ENCODE results near the gene CHRNA5. TPM values are rescaled to one million over a fixed set of nuclear protein-coding genes. Genes with fewer than 3 reads are reported as not detected.
A peak's percentile ranks its signal among the peaks of the same experiment; 100 is the strongest.
"Not testable (repeated sequence)": the region's sequence is repeated elsewhere in the genome, so short reads cannot be mapped to it uniquely, and the experiment has no call there.

CHRNA5 gene
- total and polyA plus RNA-seq, 3 experiments from 2014 or later, result 0.89 to 8.9 (median 8.4) TPM

DNA sequence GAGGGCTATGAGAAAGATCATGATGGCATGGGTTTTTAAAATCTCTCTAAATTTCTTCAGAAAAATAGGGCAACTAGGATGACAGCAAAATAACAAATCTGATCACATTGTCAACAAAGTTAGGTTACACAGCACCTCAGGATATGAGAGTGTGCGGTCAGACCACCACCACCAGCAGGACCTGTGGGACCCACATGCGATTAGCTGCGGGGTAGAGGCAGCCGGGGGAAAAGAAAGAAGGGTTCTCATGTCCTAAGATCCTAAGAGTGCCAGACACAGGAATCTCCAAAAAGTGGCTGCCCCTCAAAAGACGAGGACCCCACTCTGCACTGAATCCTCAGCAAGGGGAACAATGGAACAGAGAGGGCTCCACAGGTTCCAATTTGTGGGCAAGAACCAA, 39.9 kb downstream of the CHRNA5 start:
- H3K27ac ChIP-seq (ENCODE audit: low read depth, low read length), result no peak overlapping the region
- H3K36me3 Mint-ChIP-seq, result peaks cover 0 to 4% (median 0%) of the 10 kb centered on the region in 3 donors
- no peak overlapping the region for H3K4me3 ChIP-seq (ENCODE audit: low read length)
- H3K27me3 ChIP-seq (ENCODE audit: insufficient read depth, low read length, poor library complexity, severe bottlenecking), result no peaks in the 10 kb centered on the region
- peaks cover 35 to 52% of the 10 kb centered on the region in 2 donors for H3K27me3 Mint-ChIP-seq
- ChIA-PET POLR2A (no interaction called here), CTCF (no interaction called here)
- H3K27ac Mint-ChIP-seq, result no peak overlapping the region
- no peak for DNase-seq
- no peaks in the 10 kb centered on the region for H3K4me1 Mint-ChIP-seq
- H3K9me3 Mint-ChIP-seq, result no peaks in the 10 kb centered on the region
- H3K4me3 Mint-ChIP-seq, result no peak overlapping the region
- H3K9me3 ChIP-seq (ENCODE audit: low read length), result no peaks in the 10 kb centered on the region
- no peaks in the 10 kb centered on the region for H3K4me1 ChIP-seq (ENCODE audit: insufficient read depth, low read length)
- no peaks in the 10 kb centered on the region for H3K36me3 ChIP-seq (ENCODE audit: insufficient read depth, low read length)

- Mint-ChIP-seq H3K4me3 (no peak overlapping the region), H3K4me1 (no peaks in the 10 kb centered on the region), H3K27ac (no peak overlapping the region), H3K27me3 (peaks cover 35 to 52% of the 10 kb centered on the region in 2 donors), H3K36me3 (peaks cover 0 to 4% (median 0%) of the 10 kb centered on the region in 3 donors), H3K9me3 (no peaks in the 10 kb centered on the region)
- Histone ChIP-seq H3K27ac (ENCODE audit: low read depth, low read length) (no peak overlapping the region), H3K4me1 (ENCODE audit: insufficient read depth, low read length) (no peaks in the 10 kb centered on the region), H3K36me3 (ENCODE audit: insufficient read depth, low read length) (no peaks in the 10 kb centered on the region), H3K4me3 (ENCODE audit: low read length) (no peak overlapping the region), H3K9me3 (ENCODE audit: low read length) (no peaks in the 10 kb centered on the region), H3K27me3 (ENCODE audit: insufficient read depth, low read length, poor library complexity, severe bottlenecking) (no peaks in the 10 kb centered on the region)
- ChIA-PET CTCF (no interaction called here), POLR2A (no interaction called here)
- no peak for DNase-seq
These were observed 40.4 kb downstream of the CHRNA5 start for GRCh38 chr15:78605680-78606079.

DNA sequence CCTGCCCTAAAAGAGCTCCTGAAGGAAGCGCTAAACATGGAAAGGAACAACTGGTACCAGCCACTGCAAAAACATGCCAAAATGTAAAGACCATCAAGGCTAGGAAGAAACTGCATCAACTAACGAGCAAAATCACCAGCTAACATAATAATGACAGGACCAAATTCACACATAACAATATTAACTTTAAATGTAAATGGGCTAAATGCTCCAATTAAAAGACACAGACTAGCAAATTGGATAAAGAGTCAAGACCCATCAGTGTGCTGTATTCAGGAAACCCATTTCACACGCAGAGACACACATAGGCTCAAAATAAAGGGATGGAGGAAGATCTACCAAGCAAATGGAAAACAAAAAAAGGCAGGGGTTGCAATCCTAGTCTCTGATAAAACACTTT, 44.2 kb downstream of the CHRNA5 start:
- peaks cover 17 to 19% of the 10 kb centered on the region in 2 donors for H3K27me3 Mint-ChIP-seq
- H3K27ac Mint-ChIP-seq; H3K36me3 ChIP-seq (ENCODE audit: insufficient read depth, low read length); H3K9me3 Mint-ChIP-seq; H3K36me3 Mint-ChIP-seq; H3K9me3 ChIP-seq (ENCODE audit: low read length); POLR2A ChIA-PET; H3K4me1 ChIP-seq (ENCODE audit: insufficient read depth, low read length); H3K4me1 Mint-ChIP-seq; CTCF ChIA-PET; DNase-seq; H3K27ac ChIP-seq (ENCODE audit: low read depth, low read length); H3K4me3 Mint-ChIP-seq; H3K27me3 ChIP-seq (ENCODE audit: insufficient read depth, low read length, poor library complexity, severe bottlenecking); H3K4me3 ChIP-seq (ENCODE audit: low read length): not testable (repeated sequence)

- DNase-seq, result no peak
- Histone ChIP-seq H3K4me1 (ENCODE audit: insufficient read depth, low read length) (no peaks in the 10 kb centered on the region), H3K27ac (ENCODE audit: low read depth, low read length) (no peak overlapping the region), H3K36me3 (ENCODE audit: insufficient read depth, low read length) (no peaks in the 10 kb centered on the region), H3K27me3 (ENCODE audit: insufficient read depth, low read length, poor library complexity, severe bottlenecking) (peaks cover 3% of the 10 kb centered on the region), H3K9me3 (ENCODE audit: low read length) (no peaks in the 10 kb centered on the region), H3K4me3 (ENCODE audit: low read length) (no peak overlapping the region)
- Mint-ChIP-seq H3K4me1 (peaks cover 0 to 4% (median 4%) of the 10 kb centered on the region in 3 donors), H3K4me3 (no peak overlapping the region), H3K9me3 (no peaks in the 10 kb centered on the region), H3K27ac (peak overlapping the region in 1 of 8 donors; percentile 91), H3K36me3 (no peaks in the 10 kb centered on the region), H3K27me3 (peaks cover 9 to 13% of the 10 kb centered on the region in 2 donors)
- ChIA-PET CTCF (no interaction called here), POLR2A (no interaction called here)
These were observed 48.7 kb downstream of the CHRNA5 start for GRCh38 chr15:78614021-78614420.

- POLR2A ChIA-PET, result no interaction called here
- no peaks in the 10 kb centered on the region for H3K4me1 ChIP-seq (ENCODE audit: insufficient read depth, low read length)
- H3K9me3 Mint-ChIP-seq, result no peaks in the 10 kb centered on the region
- H3K9me3 ChIP-seq (ENCODE audit: low read length), result no peaks in the 10 kb centered on the region
- no peaks in the 10 kb centered on the region for H3K36me3 ChIP-seq (ENCODE audit: insufficient read depth, low read length)
- no peak overlapping the region for H3K4me3 ChIP-seq (ENCODE audit: low read length)
- CTCF ChIA-PET, result no interaction called here
- no peak overlapping the region for H3K27ac Mint-ChIP-seq
- peaks cover 15 to 20% of the 10 kb centered on the region in 2 donors for H3K27me3 Mint-ChIP-seq
- H3K36me3 Mint-ChIP-seq, result no peaks in the 10 kb centered on the region
- H3K27ac ChIP-seq (ENCODE audit: low read depth, low read length), result no peak overlapping the region
- DNase-seq, result no peak
- H3K27me3 ChIP-seq (ENCODE audit: insufficient read depth, low read length, poor library complexity, severe bottlenecking), result peaks cover 8% of the 10 kb centered on the region
- no peak overlapping the region for H3K4me3 Mint-ChIP-seq
- peaks cover 0 to 9% (median 4%) of the 10 kb centered on the region in 3 donors for H3K4me1 Mint-ChIP-seq
These were observed 49.9 kb downstream of the CHRNA5 start for GRCh38 chr15:78615151-78615589.

DNA sequence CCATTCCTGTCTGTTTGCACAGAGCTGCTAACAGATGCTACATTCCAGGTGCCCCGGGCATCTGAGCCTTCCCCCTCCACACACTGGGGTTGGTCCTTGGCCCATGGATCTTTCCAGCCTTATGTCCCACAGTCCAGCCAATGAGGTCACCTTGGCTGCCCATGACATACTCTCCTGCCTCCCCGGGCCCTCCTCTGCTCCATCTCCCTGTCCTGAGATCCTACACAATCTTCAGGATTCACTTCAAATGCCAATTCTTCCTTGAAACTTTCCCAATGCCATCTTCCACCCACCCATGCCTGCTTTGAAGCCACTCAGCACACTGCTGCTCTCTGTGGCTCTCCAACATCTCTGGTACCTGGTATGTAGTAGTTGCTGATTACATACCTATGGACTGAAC, 51.2 kb downstream of the CHRNA5 start:
- H3K36me3 Mint-ChIP-seq, result no peaks in the 10 kb centered on the region
- H3K27me3 Mint-ChIP-seq, result peaks cover 20 to 25% of the 10 kb centered on the region in 2 donors
- DNase-seq, result no peak
- CTCF ChIA-PET, result interaction anchor here (0.6 kb wide), 1 partner anchor 75 kb away, joined by 3 read pairs; no protein-coding TSS in a partner anchor
- peak overlapping the region in 2 of 8 donors; percentile 48 to 61 for H3K27ac Mint-ChIP-seq
- H3K36me3 ChIP-seq (ENCODE audit: insufficient read depth, low read length), result no peaks in the 10 kb centered on the region
- H3K27ac ChIP-seq (ENCODE audit: low read depth, low read length), result no peak overlapping the region
- H3K4me1 Mint-ChIP-seq, result peaks cover 0 to 12% (median 4%) of the 10 kb centered on the region in 3 donors
- POLR2A ChIA-PET, result no interaction called here
- no peak overlapping the region for H3K4me3 Mint-ChIP-seq
- H3K4me1 ChIP-seq (ENCODE audit: insufficient read depth, low read length), result no peaks in the 10 kb centered on the region
- H3K27me3 ChIP-seq (ENCODE audit: insufficient read depth, low read length, poor library complexity, severe bottlenecking), result peaks cover 8% of the 10 kb centered on the region
- no peak overlapping the region for H3K4me3 ChIP-seq (ENCODE audit: low read length)
- H3K9me3 ChIP-seq (ENCODE audit: low read length), result no peaks in the 10 kb centered on the region
- H3K9me3 Mint-ChIP-seq, result no peaks in the 10 kb centered on the region

DNA sequence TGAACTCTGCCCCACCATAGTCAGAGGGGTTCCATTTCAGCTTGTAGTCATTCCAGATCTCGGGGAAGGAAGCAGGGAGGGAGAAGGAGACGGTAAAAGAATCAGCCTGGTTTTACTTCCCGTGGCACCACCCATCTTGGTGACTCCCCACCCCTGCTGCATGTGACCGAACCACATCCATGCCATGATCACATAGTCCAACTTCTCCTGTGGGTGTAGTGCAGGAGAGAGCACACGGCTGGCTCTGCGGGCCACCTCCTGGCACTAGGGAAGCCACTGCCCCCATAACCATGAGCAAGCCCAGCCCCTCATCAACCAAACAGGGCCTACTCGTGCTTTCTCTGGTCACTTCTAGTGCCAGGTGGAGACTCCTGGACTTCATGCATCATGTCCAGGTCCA, 51.8 kb downstream of the CHRNA5 start:
- Mint-ChIP-seq H3K4me3 (no peak overlapping the region), H3K9me3 (no peaks in the 10 kb centered on the region), H3K27me3 (peaks cover 26 to 31% of the 10 kb centered on the region in 2 donors), H3K4me1 (peaks cover 0 to 16% (median 4%) of the 10 kb centered on the region in 3 donors), H3K27ac (no peak overlapping the region), H3K36me3 (no peaks in the 10 kb centered on the region)
- Histone ChIP-seq H3K4me3 (ENCODE audit: low read length) (no peak overlapping the region), H3K9me3 (ENCODE audit: low read length) (no peaks in the 10 kb centered on the region), H3K27me3 (ENCODE audit: insufficient read depth, low read length, poor library complexity, severe bottlenecking) (peaks cover 10% of the 10 kb centered on the region), H3K36me3 (ENCODE audit: insufficient read depth, low read length) (no peaks in the 10 kb centered on the region), H3K4me1 (ENCODE audit: insufficient read depth, low read length) (no peaks in the 10 kb centered on the region), H3K27ac (ENCODE audit: low read depth, low read length) (no peak overlapping the region)
- DNase-seq, result no peak
- ChIA-PET CTCF (no interaction called here), POLR2A (no interaction called here)

DNA sequence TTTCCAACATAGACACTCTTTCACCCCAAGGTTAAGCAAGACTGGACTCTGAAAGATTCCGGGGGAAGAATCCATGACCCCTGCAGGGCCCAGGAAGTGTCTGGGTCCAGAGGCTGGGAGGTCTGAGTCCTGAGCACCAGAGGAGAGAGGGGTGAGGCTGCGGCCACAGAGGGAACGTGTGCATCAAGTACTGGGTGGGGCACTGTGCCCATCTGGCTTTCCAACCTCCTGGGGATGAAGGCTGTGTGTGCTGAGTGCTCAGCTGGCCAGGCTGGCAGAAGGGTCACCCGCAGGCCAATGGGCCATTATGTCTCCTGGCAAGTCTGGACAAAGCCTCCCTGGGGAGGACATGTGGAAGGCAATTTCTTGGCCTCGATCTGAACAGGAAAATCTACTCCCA, 52.2 kb downstream of the CHRNA5 start:
- no peak for DNase-seq
- Mint-ChIP-seq H3K27me3 (peaks cover 28 to 35% of the 10 kb centered on the region in 2 donors), H3K4me3 (no peak overlapping the region), H3K36me3 (no peaks in the 10 kb centered on the region), H3K4me1 (peaks cover 0 to 16% (median 4%) of the 10 kb centered on the region in 3 donors), H3K9me3 (no peaks in the 10 kb centered on the region), H3K27ac (no peak overlapping the region)
- Histone ChIP-seq H3K27ac (ENCODE audit: low read depth, low read length) (no peak overlapping the region), H3K36me3 (ENCODE audit: insufficient read depth, low read length) (no peaks in the 10 kb centered on the region), H3K27me3 (ENCODE audit: insufficient read depth, low read length, poor library complexity, severe bottlenecking) (peaks cover 15% of the 10 kb centered on the region), H3K9me3 (ENCODE audit: low read length) (no peaks in the 10 kb centered on the region), H3K4me3 (ENCODE audit: low read length) (no peak overlapping the region), H3K4me1 (ENCODE audit: insufficient read depth, low read length) (no peaks in the 10 kb centered on the region)
- ChIA-PET CTCF (no interaction called here), POLR2A (no interaction called here)

GRCh38 chr15:78618064-78618463, 52.7 kb downstream of the CHRNA5 start:
- no peak overlapping the region for H3K27ac Mint-ChIP-seq
- H3K27me3 Mint-ChIP-seq, result peaks cover 32 to 39% of the 10 kb centered on the region in 2 donors
- no peaks in the 10 kb centered on the region for H3K9me3 Mint-ChIP-seq
- Histone ChIP-seq H3K4me3 (ENCODE audit: low read length) (no peak overlapping the region), H3K27me3 (ENCODE audit: insufficient read depth, low read length, poor library complexity, severe bottlenecking) (peaks cover 16% of the 10 kb centered on the region), H3K9me3 (ENCODE audit: low read length) (no peaks in the 10 kb centered on the region), H3K4me1 (ENCODE audit: insufficient read depth, low read length) (no peaks in the 10 kb centered on the region), H3K36me3 (ENCODE audit: insufficient read depth, low read length) (no peaks in the 10 kb centered on the region), H3K27ac (ENCODE audit: low read depth, low read length) (no peak overlapping the region)
- POLR2A ChIA-PET, result no interaction called here
- peaks cover 0 to 16% (median 4%) of the 10 kb centered on the region in 3 donors for H3K4me1 Mint-ChIP-seq
- CTCF ChIA-PET, result interaction anchor here (1.4 to 1.8 kb wide), 2 partner anchors 96 to 133 kb away, joined by 3 to 8 read pairs; no protein-coding TSS in a partner anchor
- no peak overlapping the region for H3K4me3 Mint-ChIP-seq
- no peak for DNase-seq
- no peaks in the 10 kb centered on the region for H3K36me3 Mint-ChIP-seq
